Measurements from ENCODE around the gene TFPI. TPM values are rescaled to one million over a fixed set of nuclear protein-coding genes. Genes with fewer than 3 reads are reported as not detected.

Gene TFPI
- polyA plus RNA-seq, 2 of the 4 experiments (the other 2 are of a cell fraction) = 14.3 to 104 TPM

- peak; percentile 82; the same call in 1 of the 2 replicates for TF ChIP-seq FOXS1 (CRISPR knock-in tag; IDR thresholded peaks at IDR 0.05)
- TF ChIP-seq MAFK (IDR thresholded peaks at IDR 0.05; ENCODE audit: partially characterized antibody) = peak; percentile 33
- TF ChIP-seq PBX3 (IDR thresholded peaks at IDR 0.05) = no peak
- TF ChIP-seq ESRRA (IDR thresholded peaks at IDR 0.05; ENCODE audit: borderline replicate concordance, low read length) = no peak
- TF ChIP-seq SMC3 (IDR thresholded peaks at IDR 0.05) = peak; percentile 8; the same call in 1 of the 3 replicates
- no peak for TF ChIP-seq HES2 (IDR thresholded peaks at IDR 0.05)
- no peak for TF ChIP-seq ZFP36 (IDR thresholded peaks at IDR 0.05; ENCODE audit: borderline replicate concordance, partially characterized antibody)
- TF ChIP-seq KDM5A (IDR thresholded peaks at IDR 0.05) = no peak
- TF ChIP-seq HDAC2 (IDR thresholded peaks at IDR 0.05) = no peak
- TF ChIP-seq HOXB5 (CRISPR knock-in tag; IDR thresholded peaks at IDR 0.05) = no peak
- TF ChIP-seq GATA3 (IDR thresholded peaks at IDR 0.05; ENCODE audit: borderline replicate concordance) = peak; percentile 62; the same call in 1 of the 2 replicates
- TF ChIP-seq BCL3 (IDR thresholded peaks at IDR 0.05) = no peak
These were observed 1.2 kb downstream of the TFPI start (continued) for GRCh38 chr2:187552828-187553681.

GRCh38 chr2:187552381-187552780, 1.9 kb downstream of the TFPI start:
- POLR2A ChIA-PET = interaction anchor here (0.7 kb wide), 1 partner anchor 22 kb away, joined by 3 read pairs; no protein-coding TSS in a partner anchor
- Histone ChIP-seq H3K9me3 (no peaks in the 10 kb centered on the region), H3K4me2 (peak overlapping the region; percentile 93), H3K4me1 (peaks cover 63% of the 10 kb centered on the region), H3K4me3 (peak overlapping the region; percentile 66), H3K27ac (peak overlapping the region; percentile 42 to 92; a peak in 4 of 6 replicates)
- no peak for FAIRE-seq
- ATAC-seq = no peak
- TF ChIP-seq TFCP2L1 (CRISPR knock-in tag; IDR thresholded peaks at IDR 0.05) (no peak), POLR2AphosphoS2 (conservative IDR thresholded peaks at IDR 0.05; ENCODE audit: low read length) (no peak), PBX3 (IDR thresholded peaks at IDR 0.05) (no peak), EHMT2 (IDR thresholded peaks at IDR 0.05; ENCODE audit: low read depth) (no peak), HOXB13 (CRISPR knock-in tag; IDR thresholded peaks at IDR 0.05; ENCODE audit: low read depth) (no peak), REST (IDR thresholded peaks at IDR 0.05) (no peak), HES2 (IDR thresholded peaks at IDR 0.05) (no peak), FOSL2 (IDR thresholded peaks at IDR 0.05) (no peak), FOSL2 (CRISPR knock-in tag; IDR thresholded peaks at IDR 0.05) (no peak), ZNF302 (CRISPR knock-in tag; IDR thresholded peaks at IDR 0.05) (no peak), NFE2L2 (conservative IDR thresholded peaks at IDR 0.05; ENCODE audit: low read length) (no peak)
- no peak for DNase-seq (ENCODE audit: low read depth in 1 of 2, low spot score in 1 of 2)
- CTCF ChIA-PET = interaction anchor here (1.1 kb wide), 1 partner anchor 52 kb away, joined by 4 read pairs; no protein-coding TSS in a partner anchor

Measured in A549 (cell line).